Fibroblast of lung (primary cell): ENCODE data around the gene SLC23A1. TPM values are rescaled to one million over a fixed set of nuclear protein-coding genes. Genes with fewer than 3 reads are reported as not detected.

Source experiments
- DNase-seq, 2 donors: peaks; one replicate each; pipeline versions ENCODE4 v3.0.0 to v3.0.0-alpha.2; 2010; ENCODE audit warnings: low read depth in 2 of 2
- H2AFZ ChIP-seq: 2 replicates; pipeline ENCODE4 v1.5.1; 2012; ENCODE audit warnings: low read length, control low read depth, inconsistent platforms
- H3K27ac ChIP-seq: 2 replicates; pipeline ENCODE4 v1.5.1; 2011; ENCODE audit warnings: low read length, control low read depth; ENCODE audit not compliant: insufficient read depth
- H3K27me3 ChIP-seq: 2 replicates; pipeline ENCODE4 v1.5.1; 2011; ENCODE audit warnings: mild to moderate bottlenecking, low read length; ENCODE audit not compliant: control insufficient read depth, insufficient read depth
- H3K36me3 ChIP-seq: 2 replicates; pipeline ENCODE4 v1.5.1; 2011; ENCODE audit warnings: low read length; ENCODE audit not compliant: control insufficient read depth, insufficient read depth
- H3K4me1 ChIP-seq: 2 replicates; pipeline ENCODE4 v1.5.1; 2011; ENCODE audit warnings: low read length; ENCODE audit not compliant: control insufficient read depth, insufficient read depth; ENCODE audit errors: extremely low read depth
- H3K4me2 ChIP-seq: 2 replicates; pipeline ENCODE4 v1.5.1; 2011; ENCODE audit warnings: low read length, control low read depth; ENCODE audit not compliant: insufficient read depth; ENCODE audit errors: extremely low read depth
- H3K4me3 ChIP-seq, 4 experiments: fragments of 200-600 bp in 1 of 4; sonication (generic) in 1 of 4; replicated peaks in 1 of 4; 2 replicates each; pipeline ENCODE4 v1.5.1; 2011 to 2016; ENCODE audit warnings: low read length in 4 of 4, low read depth in 3 of 4, mild to moderate bottlenecking in 3 of 4, control low read depth in 2 of 4, inconsistent platforms in 1 of 4, mixed read lengths in 1 of 4; ENCODE audit not compliant: insufficient read depth in 1 of 4; ENCODE audit errors: control extremely low read depth in 1 of 4
- H3K79me2 ChIP-seq: 2 replicates; pipeline ENCODE4 v1.5.1; 2012; ENCODE audit warnings: mild to moderate bottlenecking, low read length, inconsistent platforms; ENCODE audit not compliant: control insufficient read depth, insufficient read depth
- H3K9ac ChIP-seq: 2 replicates; pipeline ENCODE4 v1.5.1; 2011; ENCODE audit warnings: mild to moderate bottlenecking, low read length, control low read depth; ENCODE audit not compliant: insufficient read depth
- H3K9me3 ChIP-seq: 2 replicates; pipeline ENCODE4 v1.5.1; 2012; ENCODE audit warnings: low read depth, low read length; ENCODE audit not compliant: control insufficient read depth, insufficient read depth
- H4K20me1 ChIP-seq: 2 replicates; pipeline ENCODE4 v1.5.1; 2011; ENCODE audit warnings: low read length; ENCODE audit not compliant: control insufficient read depth, insufficient read depth; ENCODE audit errors: extremely low read depth
- EZH2 ChIP-seq: IDR thresholded peaks from 2 replicates; pipeline ENCODE4 v1.5.1; 2012; ENCODE audit warnings: low read length, control low read depth, mild to moderate bottlenecking; ENCODE audit errors: missing control alignments
- polyA plus RNA-seq, 2 donors: library from polyadenylated mRNA; depleted of rRNA in 1 of 2; stranded (reverse) in 1 of 2; unstranded in 1 of 2; fragments of >200 nt; gene quantifications; 2 replicates each; pipeline ENCODE4 v1.2.1, GENCODE V29; 2011 to 2012; ENCODE audit warnings: missing spikeins in 1 of 2
- total RNA-seq: library from RNA; depleted of rRNA; stranded (reverse); fragments of >200 nt; gene quantifications from 2 replicates; pipeline ENCODE4 v1.2.1, GENCODE V29; 2014
- TF ChIP-seq, protein P1 (sequence below), 2 donors: IDR thresholded peaks in 1 of 2; conservative IDR thresholded peaks in 1 of 2; 1 replicate in 1 of 2; 2 replicates in 1 of 2; pipeline ENCODE4 v1.5.1; 2011 to 2012; ENCODE audit warnings: low read length in 2 of 2, control low read depth in 1 of 2, inconsistent platforms in 1 of 2, low read depth in 1 of 2, mild to moderate bottlenecking in 1 of 2

Gene SLC23A1
- total and polyA plus RNA-seq, 2 donors (not counting 1 experiment from before 2014, with no cell fraction given), result not detected

DNA sequence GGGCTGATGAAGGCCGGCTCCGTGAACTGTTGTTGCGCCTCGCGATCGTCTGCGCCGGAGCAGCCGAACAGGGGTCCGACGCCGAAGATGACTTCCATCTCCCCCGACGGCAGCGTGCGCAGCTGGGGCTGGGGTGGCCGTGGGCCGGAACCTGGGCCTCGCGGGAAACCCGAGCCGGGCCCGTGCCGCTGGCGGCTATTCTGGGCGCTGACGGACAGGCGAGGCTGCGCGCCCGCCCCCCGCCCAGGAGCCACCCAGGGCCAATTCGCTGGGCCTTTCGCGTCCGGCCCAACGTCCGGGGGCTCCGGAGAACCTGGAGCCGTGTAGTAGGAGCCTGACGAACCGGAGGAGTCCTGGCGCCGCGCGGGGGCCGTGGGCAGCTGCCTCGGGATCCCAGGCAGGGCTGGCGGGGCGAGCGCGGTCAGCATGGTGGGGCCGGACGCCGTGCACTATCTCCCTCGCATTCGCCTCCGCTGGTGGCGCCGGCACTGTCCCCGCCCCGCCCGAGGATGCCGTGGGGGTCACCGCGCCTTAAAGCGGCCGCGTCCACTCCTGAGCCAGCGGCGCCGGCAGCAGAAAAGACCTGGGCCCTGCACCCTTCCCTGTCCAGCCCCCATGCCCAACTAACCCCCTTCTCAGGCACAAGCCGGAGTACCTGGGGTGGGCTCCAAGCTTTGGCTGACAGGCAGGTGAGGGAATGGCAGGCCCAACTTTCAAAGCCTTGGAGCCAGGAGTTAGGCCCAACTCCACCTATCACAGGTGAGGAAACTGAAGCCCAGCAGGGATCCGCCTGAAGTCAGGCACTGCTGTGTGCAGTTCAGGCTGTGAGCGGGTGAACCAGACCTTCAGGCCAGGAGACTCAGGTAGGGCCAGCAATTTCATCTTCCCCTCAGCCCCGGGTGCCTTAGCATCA, 11.8 kb upstream of the SLC23A1 start, which contains the start of gene PROB1:
Gene PROB1 (minus strand): TSS at position 451 of the 913 bp plus-strand sequence. CDS start 23 bp downstream, at position 428.
- peaks cover 11% of the 10 kb centered on the region for H3K27me3 ChIP-seq
- TF ChIP-seq EZH2, result no peak
- TF ChIP-seq, protein P1, sequence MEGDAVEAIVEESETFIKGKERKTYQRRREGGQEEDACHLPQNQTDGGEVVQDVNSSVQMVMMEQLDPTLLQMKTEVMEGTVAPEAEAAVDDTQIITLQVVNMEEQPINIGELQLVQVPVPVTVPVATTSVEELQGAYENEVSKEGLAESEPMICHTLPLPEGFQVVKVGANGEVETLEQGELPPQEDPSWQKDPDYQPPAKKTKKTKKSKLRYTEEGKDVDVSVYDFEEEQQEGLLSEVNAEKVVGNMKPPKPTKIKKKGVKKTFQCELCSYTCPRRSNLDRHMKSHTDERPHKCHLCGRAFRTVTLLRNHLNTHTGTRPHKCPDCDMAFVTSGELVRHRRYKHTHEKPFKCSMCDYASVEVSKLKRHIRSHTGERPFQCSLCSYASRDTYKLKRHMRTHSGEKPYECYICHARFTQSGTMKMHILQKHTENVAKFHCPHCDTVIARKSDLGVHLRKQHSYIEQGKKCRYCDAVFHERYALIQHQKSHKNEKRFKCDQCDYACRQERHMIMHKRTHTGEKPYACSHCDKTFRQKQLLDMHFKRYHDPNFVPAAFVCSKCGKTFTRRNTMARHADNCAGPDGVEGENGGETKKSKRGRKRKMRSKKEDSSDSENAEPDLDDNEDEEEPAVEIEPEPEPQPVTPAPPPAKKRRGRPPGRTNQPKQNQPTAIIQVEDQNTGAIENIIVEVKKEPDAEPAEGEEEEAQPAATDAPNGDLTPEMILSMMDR (conservative IDR thresholded peaks at IDR 0.05 in 1 of 2, IDR thresholded peaks at IDR 0.05 in 1 of 2; ENCODE audit: low read depth in 1 of 2, low read length in 2 of 2), result no peak
- H3K36me3 ChIP-seq, result no peaks in the 10 kb centered on the region
- no peaks in the 10 kb centered on the region for H3K9me3 ChIP-seq
- no peaks in the 10 kb centered on the region for H3K79me2 ChIP-seq
- H3K9ac ChIP-seq, result peak within 1 kb of the TSS; percentile 41
- no peak within 1 kb of the TSS for H3K27ac ChIP-seq
- H2AFZ ChIP-seq, result peak within 1 kb of the TSS; percentile 15
- H4K20me1 ChIP-seq, result no peaks in the 10 kb centered on the region
- H3K4me2 ChIP-seq, result peak within 1 kb of the TSS; percentile 25
- no peak for DNase-seq
- H3K4me3 ChIP-seq, result peak within 1 kb of the TSS; percentile 21 to 51 (median 38)
- peaks cover 8% of the 10 kb centered on the region for H3K4me1 ChIP-seq

DNA sequence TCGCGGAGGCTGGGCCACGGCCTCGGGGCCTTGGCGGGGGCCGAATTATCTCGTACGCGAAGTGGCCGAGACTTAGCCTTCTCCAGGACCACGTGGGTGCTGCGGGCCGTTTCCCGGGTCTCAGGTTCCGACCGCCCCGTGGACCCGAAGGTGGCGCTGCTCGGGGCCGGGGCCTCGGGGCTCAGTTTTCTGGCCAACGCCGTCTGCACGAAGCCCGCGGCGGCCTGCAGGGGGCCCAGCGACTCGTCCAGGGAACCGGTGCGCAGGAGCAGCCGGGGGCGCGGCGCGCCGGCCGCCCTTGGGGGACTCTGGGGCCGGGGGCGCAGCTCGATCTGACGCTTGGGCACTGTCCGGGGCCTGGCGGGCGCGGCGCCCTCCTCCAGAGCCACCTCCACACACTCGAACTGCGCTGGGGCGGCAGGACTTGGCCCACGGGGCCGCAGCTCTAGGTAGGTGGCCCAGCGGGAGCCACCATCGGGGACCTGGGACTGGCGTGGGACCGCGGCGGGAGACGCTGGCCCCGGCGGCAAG, 11.1 kb upstream of the SLC23A1 start:
- Histone ChIP-seq H3K4me1 (peaks cover 8% of the 10 kb centered on the region), H3K9ac (peak overlapping the region; percentile 41), H3K36me3 (no peaks in the 10 kb centered on the region), H3K79me2 (no peaks in the 10 kb centered on the region), H4K20me1 (no peaks in the 10 kb centered on the region), H3K9me3 (no peaks in the 10 kb centered on the region), H3K4me2 (no peak overlapping the region), H3K27me3 (peaks cover 11% of the 10 kb centered on the region), H3K4me3 (peak overlapping the region in 3 of 4 experiments; percentile 21 to 51 (median 34)), H3K27ac (no peak overlapping the region), H2AFZ (peak overlapping the region; percentile 15)
- peak in 1 of 2 donors; percentile 46 for DNase-seq
- TF ChIP-seq, protein P1 (conservative IDR thresholded peaks at IDR 0.05 in 1 of 2, IDR thresholded peaks at IDR 0.05 in 1 of 2; ENCODE audit: low read depth in 1 of 2, low read length in 2 of 2), result peak; percentile 22 to 34
- TF ChIP-seq EZH2, result peak; percentile 55

DNA sequence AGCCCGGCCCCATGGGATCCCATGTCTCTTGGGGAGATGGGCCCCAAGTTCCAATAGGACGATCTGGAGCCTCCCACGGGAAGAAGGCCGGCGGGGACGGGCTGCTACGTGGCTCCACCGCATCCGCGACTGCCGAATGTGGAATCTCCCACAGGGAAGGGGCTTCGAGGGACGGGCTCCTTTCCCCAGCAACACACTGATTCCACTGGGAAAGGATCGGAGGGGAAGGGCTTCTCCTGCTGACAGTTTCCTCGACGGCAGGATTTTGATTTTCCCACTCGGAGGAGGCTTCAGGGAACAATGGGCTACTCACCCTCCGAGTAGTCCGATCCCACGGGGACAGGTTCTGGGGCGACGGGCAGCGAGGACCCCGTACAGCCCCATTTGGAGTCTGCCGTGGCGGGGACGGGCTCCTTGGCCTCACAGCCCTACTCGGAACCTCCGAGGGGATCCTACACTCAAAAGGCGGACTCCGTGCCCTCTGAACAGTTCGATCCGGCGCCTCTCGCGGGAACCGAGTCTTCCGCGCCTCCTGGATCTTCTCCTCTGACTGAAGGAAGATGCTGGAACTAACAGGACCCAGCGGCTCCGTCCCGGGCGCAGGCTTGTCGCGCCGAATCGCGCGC, 10.5 kb upstream of the SLC23A1 start:
- TF ChIP-seq, protein P1 (conservative IDR thresholded peaks at IDR 0.05 in 1 of 2, IDR thresholded peaks at IDR 0.05 in 1 of 2; ENCODE audit: low read depth in 1 of 2, low read length in 2 of 2), result no peak
- TF ChIP-seq EZH2, result peak; percentile 79
- H3K9me3 ChIP-seq, result no peaks in the 10 kb centered on the region
- H3K4me3 ChIP-seq, result peak overlapping the region in 2 of 4 experiments; percentile 42 to 51
- peaks cover 8% of the 10 kb centered on the region for H3K4me1 ChIP-seq
- H3K27ac ChIP-seq, result no peak overlapping the region
- H4K20me1 ChIP-seq, result no peaks in the 10 kb centered on the region
- peaks cover 11% of the 10 kb centered on the region for H3K27me3 ChIP-seq
- no peak overlapping the region for H3K9ac ChIP-seq
- H3K79me2 ChIP-seq, result no peaks in the 10 kb centered on the region
- H3K4me2 ChIP-seq, result no peak overlapping the region
- no peaks in the 10 kb centered on the region for H3K36me3 ChIP-seq
- DNase-seq, result no peak
- peak overlapping the region; percentile 15 for H2AFZ ChIP-seq
